Neural progenitor cell (in vitro differentiated cells): ENCODE results near the gene OLR1.

Experiments
- CTCF ChIP-seq: fragments of 200-600 bp; sonication (generic); IDR thresholded peaks from 2 replicates; pipeline ENCODE4 v1.5.1; 2017; ENCODE audit warnings: antibody characterized with exemption, mild to moderate bottlenecking
- EZH2phosphoT487 ChIP-seq: fragments of 200-600 bp; sonication (generic); IDR thresholded peaks from 2 replicates; pipeline ENCODE4 v1.6.1; 2017; ENCODE audit warnings: antibody characterized with exemption

GRCh38 chr12:10163084-10163483, 8.8 kb downstream of the OLR1 start:
- no peak for TF ChIP-seq CTCF
- TF ChIP-seq EZH2phosphoT487, result no peak
